HUES6 (cell line): ENCODE data around the gene SERAC1.
"Not testable (repeated sequence)": the region's sequence is repeated elsewhere in the genome, so short reads cannot be mapped to it uniquely, and the experiment has no call there.

Experiments used
- H3K27ac ChIP-seq: 2 replicates; pipeline ENCODE4 v1.7.0; 2013; ENCODE audit warnings: low read depth, mild to moderate bottlenecking, low read length, inconsistent platforms
- H3K27me3 ChIP-seq: 2 replicates; pipeline ENCODE4 v1.6.1; 2013; ENCODE audit warnings: low read length; ENCODE audit not compliant: control insufficient read depth, insufficient read depth
- H3K36me3 ChIP-seq: 2 replicates; pipeline ENCODE4 v1.6.1; 2013; ENCODE audit warnings: low read length; ENCODE audit not compliant: control insufficient read depth, insufficient read depth
- H3K4me1 ChIP-seq: 2 replicates; pipeline ENCODE4 v1.6.1; 2013; ENCODE audit warnings: low read length; ENCODE audit not compliant: control insufficient read depth, insufficient read depth
- H3K4me3 ChIP-seq: 2 replicates; pipeline ENCODE4 v1.5.1; 2013; ENCODE audit warnings: low read depth, low read length
- H3K9ac ChIP-seq: one replicate; pipeline ENCODE4 v1.6.1; 2013; ENCODE audit warnings: mild to moderate bottlenecking, low read length
- H3K9me3 ChIP-seq: 2 replicates; pipeline ENCODE4 v1.6.1; 2013; ENCODE audit warnings: low read depth, low read length; ENCODE audit not compliant: control insufficient read depth, insufficient read depth

SERAC1 gene

GRCh38 chr6:158194487-158195280 lies 26.6 kb upstream of the SERAC1 start:
- peak overlapping the region; percentile 33 for H3K9ac ChIP-seq
- no peak overlapping the region; the same call in 1 of the 2 replicates for H3K27ac ChIP-seq
- H3K9me3 ChIP-seq: no peaks in the 10 kb centered on the region
- H3K4me3 ChIP-seq: peak overlapping the region; percentile 33
- H3K27me3 ChIP-seq: no peaks in the 10 kb centered on the region
- H3K36me3 ChIP-seq: peaks cover 7% of the 10 kb centered on the region
- peaks cover 29% of the 10 kb centered on the region for H3K4me1 ChIP-seq

DNA sequence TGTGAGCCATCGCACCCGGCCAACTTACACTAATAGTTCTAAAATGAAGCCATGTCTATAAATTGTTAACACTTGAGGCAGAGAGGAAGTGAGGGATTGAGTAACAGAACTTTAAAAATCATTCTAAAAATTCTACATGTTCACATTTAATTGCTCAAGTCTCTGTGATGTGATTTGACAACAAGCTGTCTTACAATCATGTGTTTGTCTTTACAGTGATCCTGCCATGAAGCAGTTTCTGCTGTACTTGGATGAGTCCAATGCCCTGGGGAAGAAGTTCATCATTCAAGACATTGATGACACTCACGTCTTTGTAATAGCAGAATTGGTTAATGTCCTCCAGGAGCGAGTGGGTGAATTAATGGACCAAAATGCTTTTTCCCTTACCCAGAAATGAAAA lies 23.7 kb upstream of the SERAC1 start:
- peaks cover 14% of the 10 kb centered on the region for H3K36me3 ChIP-seq

GRCh38 chr6:158191032-158191431 lies 23.0 kb upstream of the SERAC1 start:
- no peak overlapping the region for H3K4me3 ChIP-seq
- no peaks in the 10 kb centered on the region for H3K27me3 ChIP-seq
- peaks cover 22% of the 10 kb centered on the region for H3K4me1 ChIP-seq
- H3K9me3 ChIP-seq: peaks cover 9% of the 10 kb centered on the region
- H3K9ac ChIP-seq: no peak overlapping the region
- H3K36me3 ChIP-seq: peaks cover 21% of the 10 kb centered on the region
- no peak overlapping the region for H3K27ac ChIP-seq

More for the DNA sequence above, 23.7 kb upstream of the SERAC1 start:
- no peak overlapping the region for H3K9ac ChIP-seq
- 0 out of 2 replicates have a peak, but pooled peaks cover 4% of the 10 kb centered on the region for H3K9me3 ChIP-seq
- no peaks in the 10 kb centered on the region for H3K27me3 ChIP-seq
- H3K4me3 ChIP-seq: no peak overlapping the region
- H3K27ac ChIP-seq: no peak overlapping the region
- peaks cover 22% of the 10 kb centered on the region for H3K4me1 ChIP-seq

- no peak overlapping the region for H3K4me3 ChIP-seq
- H3K4me1 ChIP-seq: peaks cover 11% of the 10 kb centered on the region
- peaks cover 9% of the 10 kb centered on the region for H3K9me3 ChIP-seq
- H3K27ac ChIP-seq: no peak overlapping the region
- H3K9ac ChIP-seq: no peak overlapping the region
- peaks cover 23% of the 10 kb centered on the region for H3K36me3 ChIP-seq
- no peaks in the 10 kb centered on the region for H3K27me3 ChIP-seq
Measured at GRCh38 chr6:158188591-158188990, 20.5 kb upstream of the SERAC1 start.

DNA sequence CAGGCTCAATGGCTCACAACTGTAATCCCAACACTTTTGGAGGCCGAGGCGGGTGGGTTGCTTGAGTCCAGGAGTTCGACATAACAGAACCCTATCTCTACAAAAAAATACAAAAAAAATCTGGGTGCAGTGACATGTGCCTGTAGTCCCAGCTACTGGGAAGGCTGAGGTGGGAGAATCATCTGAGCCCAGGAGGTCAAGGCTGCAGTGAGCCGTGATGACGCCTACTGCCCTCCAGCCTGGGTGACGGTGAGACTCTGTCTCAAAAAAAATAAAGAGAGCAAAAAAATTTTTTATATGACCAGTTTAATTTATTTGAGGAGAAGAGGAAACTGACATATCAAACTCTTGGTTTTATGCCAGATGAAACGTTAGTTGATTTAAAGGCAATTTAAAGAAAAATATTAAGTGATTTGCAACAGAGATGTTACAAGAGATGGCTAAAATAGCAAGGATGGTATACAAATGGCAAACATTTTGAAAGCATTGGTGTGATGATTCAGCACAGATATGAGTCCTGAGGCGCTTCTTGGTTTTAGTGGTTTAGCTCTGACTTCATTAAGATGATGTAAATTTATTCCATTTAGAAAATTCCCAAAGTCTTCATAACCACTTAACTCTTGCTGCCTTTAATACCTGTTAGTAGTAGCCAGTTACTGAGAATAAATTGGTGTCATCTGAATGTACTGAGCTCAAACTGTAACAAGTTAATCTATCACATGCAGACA lies 17.8 kb upstream of the SERAC1 start:
- Histone ChIP-seq H3K9me3 (peaks cover 9% of the 10 kb centered on the region), H3K27me3 (no peaks in the 10 kb centered on the region), H3K27ac (no peak overlapping the region), H3K9ac (no peak overlapping the region), H3K36me3 (peaks cover 16% of the 10 kb centered on the region), H3K4me1 (peaks cover 12% of the 10 kb centered on the region), H3K4me3 (no peak overlapping the region)

DNA sequence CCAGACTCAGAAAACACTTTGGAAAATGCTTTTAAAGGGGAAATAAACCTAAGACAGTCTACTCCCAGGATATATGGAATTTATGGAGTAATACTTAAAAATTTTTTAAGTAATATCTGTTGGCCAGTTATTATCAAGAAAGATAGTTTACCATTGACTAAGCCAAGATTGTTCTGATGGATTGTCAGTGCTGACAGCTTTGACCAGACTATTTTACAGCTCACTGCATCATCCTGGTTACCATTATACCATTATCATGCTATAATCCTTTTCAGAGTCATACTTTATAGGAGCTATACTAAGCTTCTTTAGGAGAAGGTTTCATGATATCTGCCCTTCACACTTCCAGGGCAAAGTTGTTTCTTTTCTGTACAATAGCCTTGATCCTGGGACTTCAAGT lies 16.5 kb upstream of the SERAC1 start:
- H3K9ac ChIP-seq: no peak overlapping the region
- no peaks in the 10 kb centered on the region for H3K27me3 ChIP-seq
- peaks cover 12% of the 10 kb centered on the region for H3K4me1 ChIP-seq
- no peak overlapping the region for H3K4me3 ChIP-seq
- no peak overlapping the region for H3K27ac ChIP-seq
- peaks cover 16% of the 10 kb centered on the region for H3K36me3 ChIP-seq
- H3K9me3 ChIP-seq: peaks cover 9% of the 10 kb centered on the region

GRCh38 chr6:158183174-158183972 lies 15.3 kb upstream of the SERAC1 start:
- not testable (repeated sequence) for H3K9ac ChIP-seq, H3K27me3 ChIP-seq, H3K9me3 ChIP-seq, H3K27ac ChIP-seq
- Histone ChIP-seq H3K4me1 (peaks cover 12% of the 10 kb centered on the region), H3K4me3 (peak overlapping the region; percentile 47), H3K36me3 (peaks cover 16% of the 10 kb centered on the region)

DNA sequence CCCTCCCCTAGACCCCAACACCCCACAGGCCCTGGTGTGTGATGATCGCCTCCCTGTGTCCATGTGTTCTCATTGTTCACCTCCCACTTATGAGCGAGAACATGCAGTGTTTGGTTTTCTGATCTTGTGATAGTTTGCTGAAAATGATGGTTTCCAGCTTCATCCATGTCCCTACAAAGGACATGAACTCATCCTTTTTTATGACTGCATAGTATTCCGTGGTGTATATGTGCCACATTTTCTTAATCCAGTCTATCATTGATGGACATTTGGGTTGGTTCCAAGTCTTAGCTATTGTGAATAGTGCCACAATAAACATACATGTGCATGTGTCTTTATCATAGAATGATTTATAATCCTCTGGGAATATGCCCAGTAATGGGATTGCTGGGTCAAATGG lies 9.7 kb upstream of the SERAC1 start:
- not testable (repeated sequence) for H3K27ac ChIP-seq, H3K9ac ChIP-seq, H3K27me3 ChIP-seq, H3K4me1 ChIP-seq, H3K9me3 ChIP-seq, H3K36me3 ChIP-seq, H3K4me3 ChIP-seq

DNA sequence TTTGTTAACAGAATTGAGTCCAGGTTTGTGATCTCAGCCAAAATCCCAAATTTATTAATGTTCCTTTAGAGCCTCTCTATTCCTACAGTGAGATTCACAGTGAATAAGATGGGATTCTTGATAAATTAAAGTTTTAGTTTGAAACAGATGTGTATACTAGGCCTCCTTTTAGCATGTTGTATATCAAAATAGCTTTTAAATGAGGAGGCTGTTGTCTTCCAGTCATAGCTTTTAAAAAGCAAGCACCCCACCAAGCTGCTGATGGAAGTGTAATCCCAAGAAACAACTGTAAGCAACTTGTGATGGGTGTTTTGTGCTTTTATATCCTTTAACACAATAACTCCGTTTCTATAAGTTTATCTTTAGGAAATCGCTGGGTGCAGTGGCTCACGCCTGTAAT lies 7.0 kb upstream of the SERAC1 start:
- peaks cover 7% of the 10 kb centered on the region for H3K36me3 ChIP-seq
- no peak overlapping the region for H3K4me3 ChIP-seq
- H3K9me3 ChIP-seq: peaks cover 4% of the 10 kb centered on the region
- H3K9ac ChIP-seq: no peak overlapping the region
- H3K27ac ChIP-seq: no peak overlapping the region
- no peaks in the 10 kb centered on the region for H3K27me3 ChIP-seq
- H3K4me1 ChIP-seq: peaks cover 15% of the 10 kb centered on the region

DNA sequence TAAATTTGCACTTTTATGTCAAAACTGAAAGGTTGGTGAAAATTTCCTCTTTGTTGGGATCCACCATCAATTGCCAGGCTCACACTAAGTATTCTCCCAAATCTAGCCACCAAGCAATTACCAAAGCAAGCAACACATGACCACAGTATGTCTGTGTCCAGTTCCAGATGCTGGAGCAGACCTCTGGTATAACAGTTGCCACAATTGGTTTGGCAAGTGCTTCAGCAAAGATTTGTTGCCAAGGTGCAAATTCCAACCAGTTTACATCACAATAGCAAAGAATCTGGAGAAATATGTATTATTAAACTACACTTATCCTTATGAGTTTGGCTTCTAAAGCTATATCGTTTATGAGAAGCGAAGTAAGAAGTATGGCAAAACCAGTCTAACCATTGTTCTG lies 6.5 kb upstream of the SERAC1 start:
- Histone ChIP-seq H3K9me3 (peaks cover 4% of the 10 kb centered on the region), H3K27ac (no peak overlapping the region), H3K4me3 (no peak overlapping the region), H3K9ac (no peak overlapping the region), H3K27me3 (no peaks in the 10 kb centered on the region), H3K36me3 (peaks cover 7% of the 10 kb centered on the region), H3K4me1 (peaks cover 16% of the 10 kb centered on the region)

- H3K9me3 ChIP-seq: peaks cover 4% of the 10 kb centered on the region
- H3K4me3 ChIP-seq: no peak overlapping the region
- no peaks in the 10 kb centered on the region for H3K27me3 ChIP-seq
- H3K9ac ChIP-seq: no peak overlapping the region
- H3K36me3 ChIP-seq: peaks cover 7% of the 10 kb centered on the region
- H3K4me1 ChIP-seq: peaks cover 16% of the 10 kb centered on the region
- no peak overlapping the region for H3K27ac ChIP-seq
Measured at GRCh38 chr6:158174024-158174423, 6.0 kb upstream of the SERAC1 start.
